Parathyroid adenoma (tissue), 2 donors: ENCODE results near the gene SOX8.

ENCODE experiments used
- H2AFZ ChIP-seq: fragments of 300-600 bp; sonication (generic); one replicate; pipeline ENCODE4 v1.7.0; 2017; ENCODE audit warnings: antibody characterized with exemption, mild to moderate bottlenecking
- H3K27ac ChIP-seq: fragments of 300-600 bp; sonication (generic); one replicate; pipeline ENCODE4 v1.7.0; 2017
- H3K27me3 ChIP-seq: fragments of 300-600 bp; sonication (generic); one replicate; pipeline ENCODE4 v1.7.0; 2017; ENCODE audit warnings: low read length; ENCODE audit not compliant: control insufficient read depth, insufficient read depth
- H3K36me3 ChIP-seq: fragments of 300-600 bp; sonication (generic); one replicate; pipeline ENCODE4 v1.7.0; 2017; ENCODE audit warnings: low read length; ENCODE audit not compliant: control insufficient read depth, insufficient read depth
- H3K4me1 ChIP-seq: fragments of 300-600 bp; sonication (generic); one replicate; pipeline ENCODE4 v1.7.0; 2017; ENCODE audit warnings: control low read depth
- H3K4me2 ChIP-seq: fragments of 300-600 bp; sonication (generic); one replicate; pipeline ENCODE4 v1.7.0; 2017; ENCODE audit warnings: low read length
- H3K4me3 ChIP-seq: fragments of 300-600 bp; sonication (generic); one replicate; pipeline ENCODE4 v1.7.0; 2017; ENCODE audit warnings: low read depth, low read length
- H3K79me2 ChIP-seq: fragments of 300-600 bp; sonication (generic); one replicate; pipeline ENCODE4 v1.7.0; 2017; ENCODE audit warnings: control low read depth
- H3K9ac ChIP-seq: fragments of 300-600 bp; sonication (generic); one replicate; pipeline ENCODE4 v1.7.0; 2017; ENCODE audit warnings: mild to moderate bottlenecking
- H3K9me3 ChIP-seq: fragments of 300-600 bp; sonication (generic); one replicate; pipeline ENCODE4 v1.7.0; 2017; ENCODE audit warnings: low read length; ENCODE audit not compliant: control insufficient read depth
- CTCF ChIP-seq: fragments of 300-600 bp; sonication (generic); IDR thresholded peaks from one replicate; pipeline ENCODE4 v1.7.0; 2017; ENCODE audit warnings: antibody characterized with exemption, mild to moderate bottlenecking
- donor health status: primary hyperparathyroidism.

The SOX8 gene

GRCh38 chr16:1028524-1029258 lies 47.1 kb downstream of the SOX8 start:
- Histone ChIP-seq H2AFZ (no peak overlapping the region), H3K9ac (no peak overlapping the region), H3K4me1 (no peaks in the 10 kb centered on the region), H3K27me3 (no peaks in the 10 kb centered on the region), H3K9me3 (no peaks in the 10 kb centered on the region), H3K36me3 (no peaks in the 10 kb centered on the region), H3K79me2 (no peaks in the 10 kb centered on the region), H3K4me2 (no peak overlapping the region), H3K27ac (no peak overlapping the region), H3K4me3 (no peak overlapping the region)
- TF ChIP-seq CTCF: no peak

- Histone ChIP-seq H3K4me3 (no peak overlapping the region), H3K36me3 (no peaks in the 10 kb centered on the region), H3K9me3 (no peaks in the 10 kb centered on the region), H3K27me3 (no peaks in the 10 kb centered on the region), H3K79me2 (no peaks in the 10 kb centered on the region), H2AFZ (no peak overlapping the region), H3K4me2 (no peak overlapping the region), H3K27ac (no peak overlapping the region), H3K9ac (no peak overlapping the region), H3K4me1 (no peaks in the 10 kb centered on the region)
- TF ChIP-seq CTCF: no peak
Observed at GRCh38 chr16:1029259-1029545, 47.6 kb downstream of the SOX8 start.

- Histone ChIP-seq H3K79me2 (no peaks in the 10 kb centered on the region), H3K9ac (no peak overlapping the region), H3K4me1 (no peaks in the 10 kb centered on the region), H3K27ac (no peak overlapping the region), H3K4me2 (no peak overlapping the region), H3K36me3 (no peaks in the 10 kb centered on the region), H3K4me3 (no peak overlapping the region), H2AFZ (no peak overlapping the region), H3K27me3 (no peaks in the 10 kb centered on the region), H3K9me3 (no peaks in the 10 kb centered on the region)
- TF ChIP-seq CTCF: no peak
Observed at GRCh38 chr16:1030473-1030901, 48.9 kb downstream of the SOX8 start.

GRCh38 chr16:1031666-1032065 lies 50.1 kb downstream of the SOX8 start:
- no peaks in the 10 kb centered on the region for H3K27me3 ChIP-seq
- no peak overlapping the region for H3K4me3 ChIP-seq
- H3K9ac ChIP-seq: no peak overlapping the region
- no peak overlapping the region for H3K27ac ChIP-seq
- H3K4me2 ChIP-seq: no peak overlapping the region
- H3K9me3 ChIP-seq: no peaks in the 10 kb centered on the region
- H3K4me1 ChIP-seq: no peaks in the 10 kb centered on the region
- no peaks in the 10 kb centered on the region for H3K79me2 ChIP-seq
- no peak overlapping the region for H2AFZ ChIP-seq
- TF ChIP-seq CTCF: no peak
- H3K36me3 ChIP-seq: no peaks in the 10 kb centered on the region

GRCh38 chr16:1032607-1033006 lies 51.0 kb downstream of the SOX8 start:
- no peaks in the 10 kb centered on the region for H3K9me3 ChIP-seq
- H2AFZ ChIP-seq: no peak overlapping the region
- H3K36me3 ChIP-seq: no peaks in the 10 kb centered on the region
- no peak overlapping the region for H3K27ac ChIP-seq
- no peak overlapping the region for H3K9ac ChIP-seq
- no peak for TF ChIP-seq CTCF
- no peak overlapping the region for H3K4me2 ChIP-seq
- no peaks in the 10 kb centered on the region for H3K79me2 ChIP-seq
- no peak overlapping the region for H3K4me3 ChIP-seq
- no peaks in the 10 kb centered on the region for H3K4me1 ChIP-seq
- no peaks in the 10 kb centered on the region for H3K27me3 ChIP-seq
